OCI-M2 (cell line): Measurements from ENCODE around the gene B3GALT5.

Experiments
- DNase-seq: peaks from one replicate; lab custom pipeline; 2025; ENCODE audit not compliant: unreplicated experiment; lab: John Stamatoyannopoulos, UW

The B3GALT5 gene

DNA sequence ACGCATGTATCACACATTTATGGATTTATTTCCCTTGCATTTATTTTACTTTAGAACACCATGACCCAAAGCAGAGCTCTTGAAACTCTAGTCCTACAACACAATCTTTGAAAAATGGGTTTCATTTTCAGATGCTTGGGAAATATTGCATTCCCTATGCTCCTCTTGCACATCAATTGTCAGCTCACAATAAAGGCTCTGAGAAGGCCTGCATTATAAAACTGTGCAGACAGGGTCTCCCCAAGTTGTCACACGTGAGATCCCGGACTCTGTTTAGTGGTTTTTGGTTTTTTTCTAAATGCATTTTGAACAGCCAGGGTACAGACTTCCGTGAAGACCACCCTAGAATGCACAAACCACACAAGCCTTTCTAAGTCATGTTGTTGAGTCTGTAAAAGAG is 9.9 kb upstream of the B3GALT5 start:
- no peak for DNase-seq

DNA sequence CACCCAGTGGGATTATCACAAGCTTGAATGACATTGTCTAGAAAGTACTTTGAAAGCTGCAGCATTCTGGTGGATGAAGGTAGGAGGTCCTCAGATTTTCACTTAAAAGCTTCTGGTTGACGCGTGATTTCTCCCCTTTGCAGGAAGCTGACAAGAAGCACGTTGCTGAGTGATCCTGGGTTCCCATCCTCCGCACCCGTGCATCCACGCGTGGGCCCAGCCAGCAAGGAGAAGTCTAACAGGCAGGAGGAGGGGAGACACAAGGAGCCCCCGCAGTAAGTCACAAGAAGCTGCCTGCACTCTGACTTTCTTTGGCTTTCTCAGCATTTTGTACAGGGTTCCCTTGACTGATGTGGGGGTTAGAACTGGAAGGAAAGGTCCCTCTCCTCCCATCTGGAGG is 7.8 kb upstream of the B3GALT5 start:
- no peak for DNase-seq

DNA sequence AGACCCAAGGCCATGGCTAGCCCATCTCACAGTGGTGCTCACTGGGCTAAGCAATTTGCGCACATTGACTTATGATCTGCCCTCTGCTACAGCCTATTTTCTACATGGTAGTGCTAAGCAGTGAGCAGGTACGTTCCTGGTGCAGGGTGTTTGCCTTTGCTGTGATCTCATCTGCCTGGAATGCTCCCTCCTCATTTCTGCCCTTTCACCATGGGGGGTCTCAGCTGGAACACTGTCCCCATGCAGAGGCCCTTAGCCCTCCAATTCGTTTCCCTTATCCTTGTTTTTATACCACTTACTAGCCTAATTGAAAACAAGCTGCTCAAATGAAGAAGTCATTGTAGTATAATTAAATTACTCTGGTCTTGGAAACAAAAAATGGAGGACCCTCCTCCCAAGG is 2.0 kb upstream of the B3GALT5 start:
- no peak for DNase-seq

DNA sequence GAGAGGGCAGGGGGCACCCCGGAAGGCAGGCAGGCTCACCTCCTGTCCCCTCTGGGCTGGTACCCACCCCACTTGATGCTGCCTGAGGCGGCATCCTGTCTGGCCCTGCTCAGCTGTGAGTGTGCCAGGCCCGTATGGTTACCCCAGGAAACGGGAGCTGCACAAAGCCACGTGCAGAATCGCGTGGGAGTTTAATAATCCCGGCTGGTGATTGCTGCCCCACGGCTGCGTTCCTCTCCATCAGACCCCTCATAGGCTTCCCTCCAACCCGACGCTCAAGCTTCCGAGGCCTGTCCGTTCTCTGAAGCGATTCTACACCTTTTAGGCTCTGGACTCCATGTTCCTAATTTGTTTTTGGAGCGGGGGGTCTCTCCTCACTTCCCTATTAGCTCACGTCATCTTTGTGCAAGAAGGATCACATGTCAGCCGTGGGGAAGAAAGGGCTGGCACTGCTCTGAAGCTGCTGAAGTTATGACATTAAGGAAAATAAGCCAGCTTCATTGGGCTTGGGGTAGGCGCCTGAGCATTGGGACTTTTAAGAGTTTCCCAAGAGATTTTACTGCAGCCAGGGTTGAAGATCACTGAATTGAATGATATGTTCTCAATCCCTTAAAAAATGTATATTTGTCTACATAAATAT is 1.1 kb upstream of the B3GALT5 start:
- no peak for DNase-seq

DNA sequence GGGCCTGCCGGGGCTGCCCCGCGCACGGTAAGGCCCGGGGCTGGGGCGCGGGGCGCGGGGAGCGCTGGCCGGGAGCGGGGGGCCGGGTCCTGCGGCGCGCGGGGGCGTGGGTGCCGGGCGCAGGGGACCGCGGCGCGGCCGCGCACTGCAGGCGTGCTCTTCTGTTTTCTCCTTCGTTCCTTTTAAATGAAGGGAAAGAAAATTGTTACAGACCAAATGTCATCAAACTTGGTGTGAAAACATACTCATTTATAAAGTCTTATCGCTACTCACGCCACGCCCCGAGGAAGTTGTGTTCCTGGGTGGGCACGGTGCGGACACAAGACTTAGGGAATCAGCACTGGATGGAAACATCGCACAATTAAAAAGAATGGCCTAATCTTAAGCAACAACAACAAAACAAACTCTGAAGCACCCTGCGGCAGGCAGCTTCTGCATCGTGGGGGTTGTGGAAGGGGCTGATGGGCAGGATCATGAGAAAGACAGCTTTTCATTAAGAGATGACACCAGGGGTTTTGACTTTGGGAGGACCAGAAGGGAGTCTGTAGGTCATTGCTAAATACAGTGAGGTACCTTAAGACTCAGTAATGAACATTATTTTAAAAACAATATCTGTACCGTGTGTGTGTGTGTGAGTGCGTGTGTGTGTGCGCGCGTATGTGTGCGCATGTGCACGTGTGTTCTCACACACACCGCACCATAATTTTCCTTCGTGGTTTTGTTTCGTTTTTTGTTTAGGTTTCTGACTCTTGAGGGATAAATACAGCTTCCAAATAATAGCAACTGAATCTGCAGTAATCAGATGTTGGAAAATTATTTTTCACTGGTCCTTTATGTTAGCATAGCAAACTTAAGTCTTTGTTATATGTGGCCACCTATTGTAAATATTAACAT is 548 bp downstream of the B3GALT5 start:
- DNase-seq = no peak

- DNase-seq = no peak
Observed at GRCh38 chr21:39616211-39616772, 3.6 kb downstream of the B3GALT5 start.

DNA sequence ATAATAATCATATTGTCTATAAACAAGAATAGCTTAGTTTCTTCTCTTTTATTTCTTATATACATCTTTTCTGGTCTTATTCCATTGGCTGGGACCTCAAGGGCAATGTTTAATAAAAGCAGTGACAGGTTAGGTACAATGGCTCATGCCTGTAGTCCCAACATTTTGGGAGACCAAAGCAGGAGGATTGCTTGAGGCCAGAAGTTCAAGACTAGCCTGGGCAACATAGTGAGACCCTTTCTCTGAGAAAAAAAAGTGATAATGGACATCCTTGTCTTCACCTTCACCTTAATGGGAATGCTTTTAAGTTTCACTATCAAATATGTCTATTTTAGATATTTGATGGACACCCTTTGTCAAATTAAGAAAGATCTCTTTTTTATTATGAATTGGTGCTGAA is 8.1 kb downstream of the B3GALT5 start:
- no peak for DNase-seq

DNA sequence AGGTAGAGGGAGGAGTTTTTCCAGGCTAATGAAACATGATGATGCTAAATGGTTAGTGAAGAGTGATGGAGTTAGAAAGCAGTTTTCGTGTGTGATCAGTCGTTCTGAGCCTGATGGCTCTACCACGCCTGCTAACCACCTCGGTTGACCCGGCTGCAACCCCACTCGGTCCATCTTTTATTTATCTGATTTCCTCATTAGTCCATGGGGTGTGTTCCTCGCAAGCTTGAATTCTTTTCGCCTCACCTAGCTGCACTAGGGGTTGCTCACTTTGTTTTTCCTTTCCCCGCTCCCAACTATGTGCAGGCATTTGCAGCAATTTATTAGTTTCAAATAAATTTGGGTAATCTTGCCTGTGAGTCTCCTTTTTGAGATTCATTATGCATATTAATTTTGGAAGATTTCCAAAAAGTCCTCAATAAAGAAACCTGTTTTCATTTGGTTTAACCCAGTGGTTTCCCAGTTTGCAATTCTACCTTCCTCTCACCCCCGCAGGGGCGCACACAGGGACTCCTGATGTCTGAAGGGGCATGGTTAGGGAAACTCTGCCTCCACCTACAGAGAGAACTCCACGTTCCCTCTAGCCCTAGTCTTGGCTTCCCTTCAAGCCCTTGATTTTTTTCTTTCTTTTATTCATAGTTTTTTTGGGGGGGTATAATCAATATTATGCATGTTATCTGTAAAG is 12.6 kb downstream of the B3GALT5 start:
- no peak for DNase-seq

GRCh38 chr21:39628385-39628784 is 15.6 kb downstream of the B3GALT5 start:
- DNase-seq = no peak

DNA sequence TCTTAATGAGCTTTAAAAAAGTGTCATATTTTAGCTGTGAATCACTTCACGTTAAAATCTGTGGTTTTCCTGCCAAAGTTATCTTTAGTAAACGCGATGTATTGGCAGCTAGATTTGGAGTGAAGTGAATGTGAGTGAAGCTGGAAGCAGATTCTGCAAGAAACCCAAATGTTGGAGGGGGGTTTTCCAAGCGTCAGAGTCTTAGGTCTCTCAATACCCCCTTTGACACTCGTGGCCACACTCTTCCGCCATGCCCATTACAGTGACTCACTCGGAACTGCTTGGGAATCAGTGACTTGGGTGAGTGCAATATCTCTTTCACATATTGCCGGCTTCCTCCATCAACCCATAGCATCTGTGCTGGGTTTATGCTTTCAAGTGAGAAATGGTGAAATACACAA is 17.5 kb downstream of the B3GALT5 start:
- no peak for DNase-seq

DNA sequence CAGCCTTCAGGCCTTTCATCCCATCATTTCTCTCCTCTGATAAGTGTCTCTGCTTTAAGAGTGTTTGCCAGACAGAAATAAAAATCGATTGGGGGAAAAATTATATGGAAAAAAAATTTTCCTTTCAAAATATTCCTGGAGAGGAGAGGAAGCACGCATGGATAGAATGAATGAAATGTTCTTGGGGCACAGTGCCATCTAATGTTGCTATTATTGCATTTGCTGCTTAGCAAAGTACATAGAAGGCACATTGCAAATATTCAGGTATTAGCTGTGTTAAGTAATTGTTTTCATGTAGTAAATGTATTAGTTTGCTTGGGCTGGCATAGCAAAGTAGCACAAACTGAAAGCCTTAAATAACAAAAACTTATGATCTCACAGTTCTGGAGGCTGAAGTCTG is 18.1 kb downstream of the B3GALT5 start:
- DNase-seq = no peak

DNA sequence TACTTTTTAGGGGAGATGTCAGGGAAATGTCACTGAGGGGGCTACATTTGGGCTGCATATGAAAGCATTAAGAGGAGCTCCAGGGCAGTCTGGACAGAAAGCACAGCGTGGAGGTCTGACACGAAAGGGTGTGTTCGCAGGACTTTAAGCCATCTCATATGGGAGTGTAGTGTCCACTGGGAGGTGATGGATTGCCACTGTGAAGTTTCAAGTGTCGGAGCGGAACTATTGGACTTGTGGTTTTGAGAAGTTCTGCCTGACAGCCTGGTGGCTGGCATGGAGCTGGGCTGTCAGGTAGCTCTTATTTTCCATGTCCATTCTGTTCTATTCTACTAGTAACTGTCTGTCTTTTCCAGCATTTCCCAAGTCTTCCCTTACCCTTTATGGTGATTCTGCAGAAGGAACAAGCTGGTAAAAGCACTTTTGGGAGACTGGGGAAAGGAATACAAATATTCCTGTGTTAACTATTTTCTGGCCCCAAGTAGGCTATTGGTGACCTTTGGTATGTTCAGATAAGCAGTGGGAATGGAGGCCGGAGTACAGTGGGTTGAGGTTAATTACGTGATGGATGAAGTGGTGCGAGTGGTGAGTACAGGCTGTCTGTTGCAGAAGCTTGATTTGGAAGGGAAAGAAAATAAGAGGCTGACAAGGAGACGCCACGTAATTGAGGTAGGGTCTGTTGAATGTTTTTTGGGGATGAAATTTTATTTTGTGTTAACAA is 19.3 kb downstream of the B3GALT5 start:
- no peak for DNase-seq

DNA sequence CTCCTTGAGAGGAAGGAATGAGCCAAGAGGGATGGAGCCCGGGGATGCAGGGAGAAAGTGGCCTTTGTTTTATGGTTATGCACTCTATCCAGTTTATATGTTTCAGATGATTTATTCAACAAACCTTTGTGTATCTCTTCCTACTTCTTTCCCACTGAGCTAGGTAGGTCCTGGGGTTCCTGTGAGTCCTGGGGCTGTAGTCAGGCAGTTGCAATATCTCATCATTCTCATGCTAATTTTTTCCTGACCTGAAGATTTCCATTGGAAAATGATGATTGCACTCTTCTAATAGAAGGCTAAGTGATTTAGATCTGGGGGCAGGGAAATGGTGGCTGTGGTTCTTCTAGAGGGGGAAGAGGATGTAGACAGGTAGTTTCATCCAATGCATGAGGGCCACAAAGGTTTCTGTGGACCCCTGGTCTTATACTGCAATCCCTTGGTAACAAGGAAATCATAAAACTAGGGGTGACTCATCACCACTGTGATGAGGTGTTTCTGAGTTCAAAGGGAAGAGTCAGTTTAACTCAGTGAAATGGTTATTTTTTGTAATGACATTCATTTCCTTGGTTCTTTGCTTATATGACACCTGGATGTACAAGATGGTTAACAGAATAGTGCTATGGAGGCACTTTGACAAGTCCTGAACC is 20.2 kb downstream of the B3GALT5 start:
- no peak for DNase-seq

GRCh38 chr21:39633770-39634181 is 21.0 kb downstream of the B3GALT5 start:
- DNase-seq = no peak

- DNase-seq = no peak
Observed at GRCh38 chr21:39634507-39634906, 21.8 kb downstream of the B3GALT5 start.

GRCh38 chr21:39637197-39637970 is 24.6 kb downstream of the B3GALT5 start:
- no peak for DNase-seq

DNA sequence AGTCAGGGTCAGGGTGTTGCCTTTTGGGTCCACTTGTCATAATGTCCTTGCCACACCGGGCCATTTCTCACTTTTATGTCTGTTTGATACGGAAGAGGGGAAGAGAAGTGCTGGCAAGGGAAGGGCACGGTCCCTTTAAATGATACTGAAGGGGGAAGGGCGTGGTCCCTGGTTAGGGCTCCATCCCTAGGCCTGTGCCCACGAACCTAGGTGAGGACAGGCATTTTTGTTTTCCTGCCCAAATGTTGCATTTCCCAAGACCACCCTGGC is 25.2 kb downstream of the B3GALT5 start:
- no peak for DNase-seq

GRCh38 chr21:39638281-39638680 is 25.5 kb downstream of the B3GALT5 start:
- DNase-seq = no peak

- DNase-seq = no peak
Observed at GRCh38 chr21:39640754-39641153, 28.0 kb downstream of the B3GALT5 start.

- no peak for DNase-seq
Observed at GRCh38 chr21:39641827-39642450, 29.2 kb downstream of the B3GALT5 start.
